Measurements from ENCODE around the gene RARRES2. TPM values are rescaled to one million over a fixed set of nuclear protein-coding genes. Genes with fewer than 3 reads are reported as not detected.
"Not testable (repeated sequence)": the region's sequence is repeated elsewhere in the genome, so short reads cannot be mapped to it uniquely, and the experiment has no call there.

RARRES2 gene
- total RNA-seq, 1 experiment from 2014 or later = 2.1 TPM

DNA sequence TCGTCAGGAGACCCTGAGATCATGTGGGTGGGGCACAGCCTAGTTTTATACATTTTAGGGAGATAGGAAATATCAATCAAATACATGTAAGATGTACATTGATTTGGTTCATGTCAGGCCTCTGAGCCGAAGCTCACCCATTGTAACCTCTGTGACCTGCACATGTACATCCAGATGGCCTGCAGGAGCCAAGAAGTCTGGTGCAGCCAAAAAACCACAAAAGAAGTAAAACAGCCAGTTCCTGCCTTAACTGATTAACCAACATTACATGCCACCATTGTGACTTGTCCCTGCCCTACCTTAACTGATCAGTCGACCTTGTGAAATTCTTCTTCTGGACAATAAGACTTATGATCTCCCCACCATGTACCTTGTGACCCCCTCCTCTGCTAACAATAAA is 34.3 kb downstream of the RARRES2 start:
- DNase-seq (ENCODE audit: low read depth, low spot score) (no peak), ATAC-seq (no peak)
- Histone ChIP-seq H3K27ac (ENCODE audit: low read depth, low read length) (no peak overlapping the region), H3K9me3 (ENCODE audit: control insufficient read depth in 1 of 2, insufficient read depth in 1 of 2, low read depth in 1 of 2, low read length in 2 of 2) (no peaks in the 10 kb centered on the region), H3K27me3 (ENCODE audit: insufficient read depth, low read length) (no peaks in the 10 kb centered on the region), H3K36me3 (ENCODE audit: control insufficient read depth in 1 of 2, insufficient read depth in 2 of 2, low read length in 2 of 2) (no peaks in the 10 kb centered on the region), H4K20me1 (ENCODE audit: insufficient read depth) (no peaks in the 10 kb centered on the region), H3K4me2 (ENCODE audit: low read length) (peak overlapping the region; percentile 57; the same call in 1 of the 2 replicates), H3K4me1 (ENCODE audit: control insufficient read depth in 1 of 2, insufficient read depth in 2 of 2, low read length in 2 of 2) (peaks cover 9 to 25% of the 10 kb centered on the region in 2 experiments), H3K79me2 (ENCODE audit: insufficient read depth, low read length) (no peaks in the 10 kb centered on the region), H3K9me2 (ENCODE audit: insufficient read depth) (no peaks in the 10 kb centered on the region), H2AFZ (ENCODE audit: low read depth, low read length, poor library complexity, severe bottlenecking) (no peak overlapping the region), H3K9ac (ENCODE audit: low read length) (no peak overlapping the region), H3K4me3 (replicated peaks in 1 of 2; ENCODE audit: low read depth in 1 of 2, low read length in 2 of 2) (no peak overlapping the region)
- POLR2A ChIA-PET = no interaction called here
- BruUV-seq (replicated peaks) = no TSS peak
- CTCF ChIA-PET = no interaction called here
- TF ChIP-seq CBX3 (IDR thresholded peaks at IDR 0.05; ENCODE audit: low read depth) = peak; percentile 75; the same call in 1 of the 2 replicates
- no peak for TF ChIP-seq SP1 (IDR thresholded peaks at IDR 0.05; ENCODE audit: low read depth)
- TF ChIP-seq, protein P1, sequence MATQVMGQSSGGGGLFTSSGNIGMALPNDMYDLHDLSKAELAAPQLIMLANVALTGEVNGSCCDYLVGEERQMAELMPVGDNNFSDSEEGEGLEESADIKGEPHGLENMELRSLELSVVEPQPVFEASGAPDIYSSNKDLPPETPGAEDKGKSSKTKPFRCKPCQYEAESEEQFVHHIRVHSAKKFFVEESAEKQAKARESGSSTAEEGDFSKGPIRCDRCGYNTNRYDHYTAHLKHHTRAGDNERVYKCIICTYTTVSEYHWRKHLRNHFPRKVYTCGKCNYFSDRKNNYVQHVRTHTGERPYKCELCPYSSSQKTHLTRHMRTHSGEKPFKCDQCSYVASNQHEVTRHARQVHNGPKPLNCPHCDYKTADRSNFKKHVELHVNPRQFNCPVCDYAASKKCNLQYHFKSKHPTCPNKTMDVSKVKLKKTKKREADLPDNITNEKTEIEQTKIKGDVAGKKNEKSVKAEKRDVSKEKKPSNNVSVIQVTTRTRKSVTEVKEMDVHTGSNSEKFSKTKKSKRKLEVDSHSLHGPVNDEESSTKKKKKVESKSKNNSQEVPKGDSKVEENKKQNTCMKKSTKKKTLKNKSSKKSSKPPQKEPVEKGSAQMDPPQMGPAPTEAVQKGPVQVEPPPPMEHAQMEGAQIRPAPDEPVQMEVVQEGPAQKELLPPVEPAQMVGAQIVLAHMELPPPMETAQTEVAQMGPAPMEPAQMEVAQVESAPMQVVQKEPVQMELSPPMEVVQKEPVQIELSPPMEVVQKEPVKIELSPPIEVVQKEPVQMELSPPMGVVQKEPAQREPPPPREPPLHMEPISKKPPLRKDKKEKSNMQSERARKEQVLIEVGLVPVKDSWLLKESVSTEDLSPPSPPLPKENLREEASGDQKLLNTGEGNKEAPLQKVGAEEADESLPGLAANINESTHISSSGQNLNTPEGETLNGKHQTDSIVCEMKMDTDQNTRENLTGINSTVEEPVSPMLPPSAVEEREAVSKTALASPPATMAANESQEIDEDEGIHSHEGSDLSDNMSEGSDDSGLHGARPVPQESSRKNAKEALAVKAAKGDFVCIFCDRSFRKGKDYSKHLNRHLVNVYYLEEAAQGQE (IDR thresholded peaks at IDR 0.05; ENCODE audit: low read depth) = no peak
- RAD21 ChIA-PET (ENCODE audit: low non-redundant PET in 1 of 2, low total read pairs in 2 of 2, uncharacterized antibody in 2 of 2, unreplicated experiment in 2 of 2) = no interaction called here
- intact Hi-C loops (cut with micrococcal nuclease) = loop anchor here (10.0 kb wide), 1 partner anchor 58 kb away; the partner anchor contains the start of gene REPIN1

DNA sequence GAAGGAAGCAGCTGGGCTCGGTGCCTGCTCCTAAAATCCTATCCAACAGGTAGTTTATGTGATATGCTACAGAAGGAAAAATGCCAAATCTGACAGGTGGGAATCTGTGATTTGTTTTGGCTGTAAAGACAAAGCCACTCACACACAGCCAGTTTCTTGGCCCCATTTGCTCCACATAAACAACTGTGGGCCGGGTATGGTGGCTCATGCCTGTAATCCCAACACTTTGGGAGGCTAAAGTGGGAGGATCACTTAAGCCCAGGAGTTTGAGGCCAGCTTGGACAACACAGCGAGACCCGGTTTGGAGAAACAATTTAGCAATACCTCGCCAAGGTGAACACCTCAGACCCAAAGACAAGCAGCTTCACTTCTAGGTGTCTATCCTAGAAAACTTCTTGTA is 35.1 kb downstream of the RARRES2 start:
- DNase-seq (ENCODE audit: low read depth, low spot score); CTCF ChIA-PET: not testable (repeated sequence)

DNA sequence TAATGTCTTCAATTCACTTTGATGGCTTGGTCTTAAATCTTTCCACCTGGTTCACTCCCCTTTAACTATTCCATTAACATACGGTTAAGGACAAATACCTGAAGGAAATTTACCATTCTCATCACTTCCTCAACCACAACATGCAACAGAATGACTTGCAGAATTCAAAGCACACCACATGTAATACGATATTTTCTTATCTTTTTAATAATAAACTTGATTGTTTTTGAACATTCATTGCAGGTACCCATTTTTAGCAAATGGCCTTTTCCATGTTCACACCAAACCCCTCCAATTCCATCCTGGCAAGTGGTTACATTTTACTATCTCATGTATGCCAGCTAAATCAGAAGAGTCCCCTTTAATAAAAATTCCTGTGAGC is 35.5 kb downstream of the RARRES2 start:
- CTCF ChIA-PET; H4K20me1 ChIP-seq (ENCODE audit: insufficient read depth); POLR2A ChIA-PET; H3K27ac ChIP-seq (ENCODE audit: low read depth, low read length); H2AFZ ChIP-seq (ENCODE audit: low read depth, low read length, poor library complexity, severe bottlenecking); RAD21 ChIA-PET (ENCODE audit: low non-redundant PET in 1 of 2, low total read pairs in 2 of 2, uncharacterized antibody in 2 of 2, unreplicated experiment in 2 of 2); H3K4me2 ChIP-seq (ENCODE audit: low read length); H3K79me2 ChIP-seq (ENCODE audit: insufficient read depth, low read length); H3K4me3 ChIP-seq (replicated peaks in 1 of 2; ENCODE audit: low read depth in 1 of 2, low read length in 2 of 2); BruUV-seq (replicated peaks); H3K9me3 ChIP-seq (ENCODE audit: control insufficient read depth in 1 of 2, insufficient read depth in 1 of 2, low read depth in 1 of 2, low read length in 2 of 2); ATAC-seq; H3K27me3 ChIP-seq (ENCODE audit: insufficient read depth, low read length); DNase-seq (ENCODE audit: low read depth, low spot score); H3K36me3 ChIP-seq (ENCODE audit: control insufficient read depth in 1 of 2, insufficient read depth in 2 of 2, low read length in 2 of 2); H3K9ac ChIP-seq (ENCODE audit: low read length); H3K9me2 ChIP-seq (ENCODE audit: insufficient read depth): not testable (repeated sequence)
- intact Hi-C loops (cut with micrococcal nuclease) = loop anchor here (10.0 kb wide), 1 partner anchor 59 kb away; the partner anchor contains the start of gene REPIN1
- peaks cover 9 to 25% of the 10 kb centered on the region in 2 experiments for H3K4me1 ChIP-seq (ENCODE audit: control insufficient read depth in 1 of 2, insufficient read depth in 2 of 2, low read length in 2 of 2)

More for the DNA sequence above, 35.1 kb downstream of the RARRES2 start:
- H3K4me3 ChIP-seq (replicated peaks in 1 of 2; ENCODE audit: low read depth in 1 of 2, low read length in 2 of 2); H3K79me2 ChIP-seq (ENCODE audit: insufficient read depth, low read length); H3K4me2 ChIP-seq (ENCODE audit: low read length); POLR2A ChIA-PET; H3K36me3 ChIP-seq (ENCODE audit: control insufficient read depth in 1 of 2, insufficient read depth in 2 of 2, low read length in 2 of 2); H3K9me3 ChIP-seq (ENCODE audit: control insufficient read depth in 1 of 2, insufficient read depth in 1 of 2, low read depth in 1 of 2, low read length in 2 of 2); H2AFZ ChIP-seq (ENCODE audit: low read depth, low read length, poor library complexity, severe bottlenecking); H3K27ac ChIP-seq (ENCODE audit: low read depth, low read length); RAD21 ChIA-PET (ENCODE audit: low non-redundant PET in 1 of 2, low total read pairs in 2 of 2, uncharacterized antibody in 2 of 2, unreplicated experiment in 2 of 2); H3K27me3 ChIP-seq (ENCODE audit: insufficient read depth, low read length); H4K20me1 ChIP-seq (ENCODE audit: insufficient read depth); H3K9me2 ChIP-seq (ENCODE audit: insufficient read depth); BruUV-seq (replicated peaks); ATAC-seq; H3K9ac ChIP-seq (ENCODE audit: low read length): not testable (repeated sequence)
- intact Hi-C loops (cut with micrococcal nuclease) = loop anchor here (10.0 kb wide), 1 partner anchor 58 kb away; the partner anchor contains the start of gene REPIN1
- peaks cover 9 to 25% of the 10 kb centered on the region in 2 experiments for H3K4me1 ChIP-seq (ENCODE audit: control insufficient read depth in 1 of 2, insufficient read depth in 2 of 2, low read length in 2 of 2)

All from HCT116 (cell line).